Transverse colon (tissue), 4 donors: ENCODE data around the gene CALM1. TPM values are rescaled to one million over a fixed set of nuclear protein-coding genes. Genes with fewer than 3 reads are reported as not detected.
A peak's percentile ranks its signal among the peaks of the same experiment; 100 is the strongest.

Experiments used
- DNase-seq: peaks from one replicate; pipeline ENCODE4 v3.0.0-alpha.2; 2019
- H3K27ac ChIP-seq, 4 donors: fragments of 200-600 bp; sonication (generic); 2 replicates each; pipeline ENCODE4 v1.5.1; 2016 to 2018; ENCODE audit warnings: inconsistent platforms in 4 of 4
- H3K27me3 ChIP-seq: fragments of 200-600 bp; sonication (generic); 2 replicates; pipeline ENCODE4 v1.5.1; 2017; ENCODE audit warnings: inconsistent platforms
- H3K36me3 ChIP-seq, 4 donors: fragments of 200-600 bp; sonication (generic); 2 replicates each; pipeline ENCODE4 v1.5.1; 2017 to 2019; ENCODE audit warnings: inconsistent platforms in 4 of 4
- H3K4me1 ChIP-seq, 4 donors: fragments of 200-600 bp; sonication (generic); 2 replicates each; pipeline ENCODE4 v1.5.1; 2017 to 2020; ENCODE audit warnings: inconsistent platforms in 4 of 4
- H3K4me3 ChIP-seq, 4 donors: fragments of 200-600 bp; sonication (generic); 1 replicate in 1 of 4; 2 replicates in 3 of 4; pipeline versions ENCODE4 v1.5.1 to v1.6.1; 2017 to 2019; ENCODE audit warnings: inconsistent platforms in 4 of 4
- H3K9me3 ChIP-seq, 2 donors: fragments of 200-600 bp; sonication (generic); 2 replicates each; pipeline ENCODE4 v1.5.1; 2017 to 2019; ENCODE audit warnings: inconsistent platforms in 2 of 2
- EP300 ChIP-seq: sonication (generic); formaldehyde crosslinking; IDR thresholded peaks from one replicate; pipeline ENCODE4 v1.6.1; 2017; ENCODE audit warnings: antibody characterized with exemption, low read depth
- POLR2A ChIP-seq: fragments of 450-650 bp; IDR thresholded peaks from one replicate; pipeline ENCODE4 v1.6.1; 2016; ENCODE audit warnings: antibody characterized with exemption, mild to moderate bottlenecking, moderate library complexity
- POLR2AphosphoS5 ChIP-seq, 3 donors: sonication (generic); formaldehyde crosslinking; IDR thresholded peaks; one replicate each; pipeline ENCODE4 v1.6.1; 2016; ENCODE audit warnings: antibody characterized with exemption in 3 of 3
- WGBS, 2 donors: methylation state at CpG; one replicate each; pipeline ENCODE4 v1.1.5; 2018; ENCODE audit warnings: low coverage in 1 of 2; 5-methylcytosine and 5-hydroxymethylcytosine counted together
- in situ Hi-C, 4 donors: fragments of 200-750 bp; cut with MboI; loops; one replicate each; pipeline versions ENCODE4 v1.15.0 to v1.15.1; 2017; ENCODE audit warnings: low sequenced_read_pairs in 3 of 4, low pct_ligation_motif_present in 1 of 4, low pct_unique_long_range_greater_than_20kb in 1 of 4
- intact Hi-C: fragments of 100-400 bp; cut with DNase I; formaldehyde crosslinking; loops from one replicate; pipeline ENCODE4 v1.15.1; 2023; ENCODE audit warnings: low total_unique reads
- total RNA-seq, 4 donors: library from RNA; depleted of rRNA; stranded (reverse); fragments of >200 nt; gene quantifications; one replicate each; pipeline ENCODE4 v1.1.0, GENCODE V29; 2016
- TF ChIP-seq, protein P1 (sequence below), 5 experiments: fragments of 200-600 bp in 3 of 5; fragments of 450-650 bp in 2 of 5; sonication (generic) in 3 of 5; IDR thresholded peaks; 1 replicate in 2 of 5; 2 replicates in 3 of 5; pipeline ENCODE4 v1.5.1; 2016 to 2017; ENCODE audit warnings: antibody characterized with exemption in 5 of 5, inconsistent platforms in 3 of 5, mild to moderate bottlenecking in 2 of 5, moderate library complexity in 1 of 5

The CALM1 gene
- total RNA-seq, 4 donors from 2014 or later: 297 to 1,199 (median 723) TPM

DNA sequence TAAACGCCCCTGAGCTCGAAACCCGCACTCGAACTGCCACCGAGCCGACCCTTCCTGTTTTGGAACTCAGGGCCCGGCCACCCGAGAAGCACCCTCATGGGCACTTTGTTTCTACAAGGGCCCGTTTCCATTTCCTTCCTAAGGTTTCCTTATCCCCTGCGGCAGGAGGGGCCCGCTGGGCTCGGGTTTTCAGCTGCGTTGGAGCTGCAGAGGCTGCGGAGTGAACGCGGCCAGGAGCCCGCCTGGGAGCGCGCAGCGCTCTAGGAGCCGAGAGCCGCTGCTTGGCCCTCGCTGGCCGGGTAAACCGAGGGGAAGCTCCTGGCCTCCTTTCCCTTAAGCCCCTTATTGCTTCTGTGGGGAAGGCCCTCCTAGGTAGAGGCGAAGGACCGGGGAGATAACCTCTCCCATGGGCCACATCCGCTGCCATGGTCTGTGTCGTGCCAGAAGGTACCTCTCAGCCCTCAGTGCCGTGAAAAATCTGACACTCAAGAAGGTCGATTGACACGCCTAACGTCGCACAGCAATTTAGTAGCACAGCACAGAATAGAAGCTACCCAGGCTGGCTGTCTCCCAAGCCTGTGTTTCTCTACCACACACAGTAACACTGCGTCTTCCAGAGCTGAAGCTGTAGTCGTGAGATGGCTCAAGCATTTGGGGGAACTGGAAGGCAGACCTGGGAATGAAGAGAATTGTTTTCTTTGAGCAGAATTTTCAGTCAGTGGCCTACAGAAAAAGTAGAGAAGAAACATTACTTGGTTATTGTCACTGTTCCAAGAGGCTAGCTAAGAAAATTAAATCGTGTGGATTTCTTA, 12.9 kb upstream of the CALM1 start:
- peaks cover 18 to 59% (median 37%) of the 10 kb centered on the region in 4 donors for H3K4me1 ChIP-seq
- no peaks in the 10 kb centered on the region for H3K9me3 ChIP-seq
- peak overlapping the region; percentile 99 to 100 (median 100) for H3K27ac ChIP-seq
- no peak for TF ChIP-seq EP300
- TF ChIP-seq, protein P1, sequence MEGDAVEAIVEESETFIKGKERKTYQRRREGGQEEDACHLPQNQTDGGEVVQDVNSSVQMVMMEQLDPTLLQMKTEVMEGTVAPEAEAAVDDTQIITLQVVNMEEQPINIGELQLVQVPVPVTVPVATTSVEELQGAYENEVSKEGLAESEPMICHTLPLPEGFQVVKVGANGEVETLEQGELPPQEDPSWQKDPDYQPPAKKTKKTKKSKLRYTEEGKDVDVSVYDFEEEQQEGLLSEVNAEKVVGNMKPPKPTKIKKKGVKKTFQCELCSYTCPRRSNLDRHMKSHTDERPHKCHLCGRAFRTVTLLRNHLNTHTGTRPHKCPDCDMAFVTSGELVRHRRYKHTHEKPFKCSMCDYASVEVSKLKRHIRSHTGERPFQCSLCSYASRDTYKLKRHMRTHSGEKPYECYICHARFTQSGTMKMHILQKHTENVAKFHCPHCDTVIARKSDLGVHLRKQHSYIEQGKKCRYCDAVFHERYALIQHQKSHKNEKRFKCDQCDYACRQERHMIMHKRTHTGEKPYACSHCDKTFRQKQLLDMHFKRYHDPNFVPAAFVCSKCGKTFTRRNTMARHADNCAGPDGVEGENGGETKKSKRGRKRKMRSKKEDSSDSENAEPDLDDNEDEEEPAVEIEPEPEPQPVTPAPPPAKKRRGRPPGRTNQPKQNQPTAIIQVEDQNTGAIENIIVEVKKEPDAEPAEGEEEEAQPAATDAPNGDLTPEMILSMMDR (IDR thresholded peaks at IDR 0.05): no peak
- TF ChIP-seq POLR2AphosphoS5 (IDR thresholded peaks at IDR 0.05): peak in 2 of 3 donors; percentile 11 to 17
- intact Hi-C loops (loop anchor here (2.0 kb wide), 1 partner anchor 13 kb away; the partner anchor contains the start of gene CALM1), in situ Hi-C loops (no loop called here)
- 1 to 3% methylated on average over 11 to 36 of the region's 37 CpGs for WGBS, 2 donors
- no peaks in the 10 kb centered on the region for H3K27me3 ChIP-seq
- no peaks in the 10 kb centered on the region for H3K36me3 ChIP-seq
- DNase-seq: peak; percentile 65
- peak overlapping the region; percentile 41 to 67 (median 50) for H3K4me3 ChIP-seq

DNA sequence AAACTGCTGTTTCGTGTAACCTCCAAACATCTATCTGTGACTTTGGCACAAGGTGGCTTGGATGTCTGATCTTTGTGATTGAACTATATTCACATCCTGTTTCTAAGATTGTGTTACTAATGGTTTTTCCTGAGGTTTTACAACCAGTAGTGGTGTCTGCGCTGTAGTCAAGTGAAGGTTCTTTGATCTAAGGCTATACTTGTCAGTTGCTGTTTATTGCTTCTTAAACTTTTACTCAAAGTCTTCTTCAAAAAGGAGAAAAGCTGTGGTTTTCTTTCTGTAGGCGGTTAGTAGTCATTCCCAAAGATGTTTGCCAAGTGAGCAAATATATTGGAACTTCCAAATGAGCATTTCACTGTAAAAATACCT, 12.3 kb upstream of the CALM1 start:
- peaks cover 18 to 59% (median 37%) of the 10 kb centered on the region in 4 donors for H3K4me1 ChIP-seq
- DNase-seq: no peak
- intact Hi-C loops: no loop called here
- peak overlapping the region; percentile 99 to 100 (median 100) for H3K27ac ChIP-seq
- H3K9me3 ChIP-seq: no peaks in the 10 kb centered on the region
- WGBS, 2 donors: 29 to 32% methylated on average over 2 to 3 of the region's 3 CpGs
- in situ Hi-C loops: no loop called here
- peak overlapping the region in 1 of 4 donors; percentile 67 for H3K4me3 ChIP-seq
- H3K27me3 ChIP-seq: no peaks in the 10 kb centered on the region
- no peaks in the 10 kb centered on the region for H3K36me3 ChIP-seq
- TF ChIP-seq EP300: no peak
- TF ChIP-seq POLR2A: no peak
- TF ChIP-seq POLR2AphosphoS5 (IDR thresholded peaks at IDR 0.05): peak in 1 of 3 donors; percentile 20
- TF ChIP-seq, protein P1 (IDR thresholded peaks at IDR 0.05): no peak

DNA sequence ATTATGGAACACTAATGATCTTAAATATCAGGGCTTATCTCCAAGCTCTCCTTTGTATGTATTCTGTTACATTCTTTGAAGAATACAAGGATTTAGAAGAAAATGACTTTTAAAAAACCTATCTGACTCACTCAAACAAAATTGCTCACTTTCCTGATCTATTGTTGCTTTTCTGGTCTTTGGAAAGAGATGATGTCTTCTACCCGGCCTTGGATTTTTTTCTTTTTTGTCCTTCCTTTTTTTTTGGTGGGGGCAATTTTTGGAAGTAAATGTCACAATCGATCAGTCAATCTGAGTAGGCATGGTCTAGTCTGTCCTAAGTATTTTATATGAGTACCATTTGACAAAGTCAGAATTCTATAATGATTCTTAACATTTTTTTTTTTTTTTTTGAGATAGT, 10.5 kb upstream of the CALM1 start:
- Histone ChIP-seq H3K4me3 (no peak overlapping the region), H3K9me3 (no peaks in the 10 kb centered on the region), H3K36me3 (no peaks in the 10 kb centered on the region), H3K4me1 (peaks cover 12 to 46% (median 32%) of the 10 kb centered on the region in 4 donors), H3K27me3 (no peaks in the 10 kb centered on the region), H3K27ac (peak overlapping the region in 3 of 4 donors; percentile 68 to 100 (median 71))
- DNase-seq: no peak
- TF ChIP-seq EP300 (no peak), POLR2AphosphoS5 (IDR thresholded peaks at IDR 0.05) (no peak), POLR2A (no peak)
- TF ChIP-seq, protein P1 (IDR thresholded peaks at IDR 0.05): no peak
- 92 to 95% methylated on average over 2 of the region's 2 CpGs for WGBS, 2 donors
- intact Hi-C loops (no loop called here), in situ Hi-C loops (no loop called here)

DNA sequence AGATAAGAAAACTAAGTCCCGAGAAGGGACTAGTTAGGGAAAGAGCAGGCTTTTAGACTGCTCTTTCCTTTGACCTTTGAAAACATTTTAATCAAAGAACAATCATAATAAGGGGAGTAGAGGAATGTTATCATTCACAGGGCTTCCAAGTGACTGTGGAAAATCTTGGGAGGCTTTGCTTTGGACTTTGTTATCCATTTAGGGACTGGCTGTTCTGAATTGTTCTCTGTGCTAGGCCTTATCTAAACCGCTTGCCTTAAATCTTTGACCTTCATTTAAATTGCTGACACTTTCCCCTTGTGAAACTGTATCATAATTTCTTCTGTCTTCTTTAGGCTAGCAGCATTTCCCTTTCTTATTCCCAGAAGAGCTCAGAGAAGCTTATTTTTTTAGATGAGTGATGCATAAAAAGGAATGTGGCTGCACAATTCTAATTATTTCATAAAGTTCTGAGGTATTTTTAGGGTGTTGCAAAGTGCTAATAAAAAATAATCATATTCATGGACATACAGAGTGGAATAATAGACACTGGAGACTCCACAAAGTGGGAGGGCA, 9.5 kb upstream of the CALM1 start:
- Histone ChIP-seq H3K9me3 (no peaks in the 10 kb centered on the region), H3K27ac (peak overlapping the region; percentile 61 to 100 (median 70)), H3K36me3 (no peaks in the 10 kb centered on the region), H3K4me3 (no peak overlapping the region), H3K27me3 (no peaks in the 10 kb centered on the region), H3K4me1 (peaks cover 9 to 36% (median 25%) of the 10 kb centered on the region in 4 donors)
- in situ Hi-C loops: no loop called here
- WGBS, 2 donors: 48 to 49% methylated on average over 2 of the region's 2 CpGs
- TF ChIP-seq, protein P1 (IDR thresholded peaks at IDR 0.05): no peak
- no peak for TF ChIP-seq POLR2A
- TF ChIP-seq EP300: peak; percentile 37
- no peak for TF ChIP-seq POLR2AphosphoS5 (IDR thresholded peaks at IDR 0.05)
- DNase-seq: no peak
- intact Hi-C loops: no loop called here
